K562 treated with DMSO at 1 percent for 24 hours (cell line): ENCODE measurements around the gene ORAI3. TPM values are rescaled to one million over a fixed set of nuclear protein-coding genes. Genes with fewer than 3 reads are reported as not detected.

Experiments
- total RNA-seq: library from RNA; unstranded; fragments of 300-600 nt; gene quantifications from 2 replicates; pipeline ENCODE4 v1.2.3, GENCODE V29; 2022; ENCODE audit warnings: low read depth; ENCODE audit not compliant: insufficient read depth

The ORAI3 gene
- total RNA-seq: 86.5 and 97.3 TPM in 2 replicates

GRCh38 chr16:30948667-30949649 is at the start of gene ORAI3:
ORAI3 (plus strand) TSS chr16:30949068; CDS start chr16:30949290, 222 bp downstream.

GRCh38 chr16:30923554-30924075 is 25.3 kb upstream of the ORAI3 start, which contains the start of gene FBXL19:
FBXL19 (plus strand) TSS chr16:30923572; CDS start chr16:30925755, 2,183 bp downstream.

GRCh38 chr16:30957456-30958174 is 8.7 kb downstream of the ORAI3 start, which contains the start of gene SETD1A:
SETD1A (plus strand) TSS chr16:30957754; CDS start chr16:30958732, 978 bp downstream.

GRCh38 chr16:30984669-30985400 is 36.0 kb downstream of the ORAI3 start, which contains the start of gene HSD3B7:
HSD3B7 (plus strand) TSS chr16:30985207; CDS start chr16:30985659, 452 bp downstream.

Other genes starting within 250 kb of the ORAI3 start
- 30.5 and 36.6 TPM in 2 replicates for gene SRCAP, start 249.9 kb upstream of the ORAI3 start, total RNA-seq
- gene PHKG2, start 200.6 kb upstream of the ORAI3 start, total RNA-seq: 50.6 and 51.7 TPM in 2 replicates
- 12.9 and 15.0 TPM in 2 replicates for gene CFAP119, start 187.0 kb upstream of the ORAI3 start, total RNA-seq
- gene RNF40, start 186.7 kb upstream of the ORAI3 start, total RNA-seq: 95.9 and 110 TPM in 2 replicates
- gene ZNF629, start 161.9 kb upstream of the ORAI3 start, total RNA-seq: 16.4 and 17.8 TPM in 2 replicates
- 39.7 and 39.8 TPM in 2 replicates for gene BCL7C, start 55.0 kb upstream of the ORAI3 start, total RNA-seq
- gene CTF1, start 52.5 kb upstream of the ORAI3 start, total RNA-seq: 3.7 and 4.2 TPM in 2 replicates
- gene FBXL19, start 25.5 kb upstream of the ORAI3 start, total RNA-seq: 30.5 TPM in 2 replicates
- gene SETD1A, start 8.7 kb downstream of the ORAI3 start, total RNA-seq: 21.2 and 22.6 TPM in 2 replicates
- gene HSD3B7, start 36.1 kb downstream of the ORAI3 start, total RNA-seq: 41.6 and 42.7 TPM in 2 replicates
- gene STX1B, start 61.6 kb downstream of the ORAI3 start, total RNA-seq: 0.65 and 0.82 TPM in 2 replicates
- 48.7 and 57.8 TPM in 2 replicates for gene STX4, start 84.5 kb downstream of the ORAI3 start, total RNA-seq
- gene ZNF668, start 125.2 kb downstream of the ORAI3 start, total RNA-seq: 20.7 and 21.1 TPM in 2 replicates
- gene ZNF646, start 125.4 kb downstream of the ORAI3 start, total RNA-seq: 20.6 and 23.7 TPM in 2 replicates
- gene PRSS53, start 139.9 kb downstream of the ORAI3 start, total RNA-seq: 3.0 and 3.1 TPM in 2 replicates
- gene VKORC1, start 145.7 kb downstream of the ORAI3 start, total RNA-seq: 203 and 206 TPM in 2 replicates
- gene BCKDK, start 159.3 kb downstream of the ORAI3 start, total RNA-seq: 57.1 and 65.5 TPM in 2 replicates
- 76.8 and 93.8 TPM in 2 replicates for gene KAT8, start 168.6 kb downstream of the ORAI3 start, total RNA-seq
- gene PRSS8, start 186.7 kb downstream of the ORAI3 start, total RNA-seq: 56.3 and 61.3 TPM in 2 replicates
- gene PRSS36, start 201.0 kb downstream of the ORAI3 start, total RNA-seq: 0.45 TPM in 1 of 2 replicates, not detected in the other
- 211 and 283 TPM in 2 replicates for gene FUS, start 231.1 kb downstream of the ORAI3 start, total RNA-seq